Neutrophil (primary cell): ENCODE measurements around the gene DSCAM.

ENCODE experiments used
- H3K27ac ChIP-seq: fragments of 200-600 bp; sonication (generic); 2 replicates; pipeline ENCODE4 v1.5.1; 2016; ENCODE audit warnings: mild to moderate bottlenecking, moderate library complexity
- H3K27me3 ChIP-seq: fragments of 200-600 bp; sonication (generic); 2 replicates; pipeline ENCODE4 v1.6.0; 2016; ENCODE audit warnings: mild to moderate bottlenecking
- H3K36me3 ChIP-seq: fragments of 200-600 bp; sonication (generic); 2 replicates; pipeline ENCODE4 v1.5.1; 2017
- H3K4me1 ChIP-seq, 2 experiments: fragments of 200-600 bp in 1 of 2; sonication (generic) in 1 of 2; 1 replicate in 1 of 2; 2 replicates in 1 of 2; pipeline versions ENCODE4 v1.5.1 to v1.6.1; 2013 to 2016; ENCODE audit warnings: low read depth in 1 of 2, low read length in 1 of 2, mild to moderate bottlenecking in 1 of 2, moderate library complexity in 1 of 2; ENCODE audit not compliant: control insufficient read depth in 1 of 2, insufficient read depth in 1 of 2
- H3K4me3 ChIP-seq, 2 experiments: fragments of 200-600 bp in 1 of 2; sonication (generic) in 1 of 2; 1 replicate in 1 of 2; 2 replicates in 1 of 2; pipeline ENCODE4 v1.5.1; 2013 to 2016; ENCODE audit warnings: low read depth in 1 of 2, low read length in 1 of 2, mild to moderate bottlenecking in 1 of 2, moderate library complexity in 1 of 2
- H3K9me3 ChIP-seq: fragments of 200-600 bp; sonication (generic); 2 replicates; pipeline ENCODE4 v1.5.1; 2016
- TF ChIP-seq, protein P1 (sequence below): fragments of 200-600 bp; sonication (generic); IDR thresholded peaks from 2 replicates; pipeline ENCODE4 v1.5.1; 2016; ENCODE audit warnings: antibody characterized with exemption

The DSCAM gene

DNA sequence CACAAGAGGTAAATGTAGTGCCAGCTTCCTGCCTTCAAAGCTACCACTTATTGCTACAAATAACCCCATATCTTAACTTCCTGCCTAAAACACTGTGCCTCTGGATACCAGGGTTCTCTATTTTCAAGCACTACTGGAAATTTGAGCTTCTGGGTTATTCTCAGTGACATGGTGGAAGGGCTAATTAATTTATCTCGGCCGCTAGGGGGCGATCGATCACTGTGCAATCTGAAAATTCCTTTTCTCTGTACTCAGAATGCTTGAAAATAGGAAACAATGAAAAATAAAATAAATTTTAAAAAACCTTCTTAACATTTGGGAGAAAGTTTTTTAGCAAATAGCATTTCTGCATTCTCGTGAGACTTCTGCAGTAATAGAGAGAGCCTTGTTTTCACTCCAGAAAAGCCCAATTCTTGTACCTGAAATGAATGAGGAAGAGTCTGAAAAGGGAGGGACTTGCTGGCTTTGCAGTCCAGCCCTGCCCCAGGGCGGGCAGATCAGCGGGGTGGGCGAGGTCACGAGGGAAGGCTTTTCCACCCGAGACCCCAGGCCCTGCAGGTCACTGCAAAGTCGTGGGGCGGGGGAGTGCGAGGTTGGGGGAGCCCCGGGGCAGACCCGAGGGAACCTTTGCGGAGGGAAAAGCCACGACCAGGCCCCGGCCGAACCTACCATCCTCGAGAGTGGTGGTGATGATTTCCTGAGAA, 703.0 kb downstream of the DSCAM start:
- Histone ChIP-seq H3K4me1 (no peaks in the 10 kb centered on the region), H3K36me3 (no peaks in the 10 kb centered on the region), H3K9me3 (no peaks in the 10 kb centered on the region)

DNA sequence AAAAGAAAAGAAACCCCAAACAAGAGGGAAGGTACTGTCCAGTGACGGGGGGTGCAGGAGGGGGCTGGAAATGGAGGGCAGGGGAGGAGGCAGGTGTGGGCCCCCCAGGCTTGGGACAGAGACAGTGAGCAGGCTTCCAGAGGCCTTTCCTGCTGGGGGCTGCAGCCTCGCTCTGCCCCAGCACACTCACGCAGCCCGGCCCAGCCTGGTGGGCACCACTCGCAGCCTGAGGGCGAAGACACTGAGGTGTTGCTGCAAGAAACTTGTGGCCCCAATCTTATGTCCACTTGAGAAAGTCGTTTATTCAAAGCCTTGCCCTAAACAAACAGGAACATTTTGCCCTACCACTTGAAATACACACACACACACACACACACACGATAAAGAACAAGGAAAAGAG, 705.3 kb downstream of the DSCAM start:
- H3K4me3 ChIP-seq, result no peak overlapping the region
- no peaks in the 10 kb centered on the region for H3K36me3 ChIP-seq
- H3K27me3 ChIP-seq, result no peaks in the 10 kb centered on the region
- no peak overlapping the region for H3K27ac ChIP-seq
- H3K4me1 ChIP-seq, result no peaks in the 10 kb centered on the region
- TF ChIP-seq, protein P1, sequence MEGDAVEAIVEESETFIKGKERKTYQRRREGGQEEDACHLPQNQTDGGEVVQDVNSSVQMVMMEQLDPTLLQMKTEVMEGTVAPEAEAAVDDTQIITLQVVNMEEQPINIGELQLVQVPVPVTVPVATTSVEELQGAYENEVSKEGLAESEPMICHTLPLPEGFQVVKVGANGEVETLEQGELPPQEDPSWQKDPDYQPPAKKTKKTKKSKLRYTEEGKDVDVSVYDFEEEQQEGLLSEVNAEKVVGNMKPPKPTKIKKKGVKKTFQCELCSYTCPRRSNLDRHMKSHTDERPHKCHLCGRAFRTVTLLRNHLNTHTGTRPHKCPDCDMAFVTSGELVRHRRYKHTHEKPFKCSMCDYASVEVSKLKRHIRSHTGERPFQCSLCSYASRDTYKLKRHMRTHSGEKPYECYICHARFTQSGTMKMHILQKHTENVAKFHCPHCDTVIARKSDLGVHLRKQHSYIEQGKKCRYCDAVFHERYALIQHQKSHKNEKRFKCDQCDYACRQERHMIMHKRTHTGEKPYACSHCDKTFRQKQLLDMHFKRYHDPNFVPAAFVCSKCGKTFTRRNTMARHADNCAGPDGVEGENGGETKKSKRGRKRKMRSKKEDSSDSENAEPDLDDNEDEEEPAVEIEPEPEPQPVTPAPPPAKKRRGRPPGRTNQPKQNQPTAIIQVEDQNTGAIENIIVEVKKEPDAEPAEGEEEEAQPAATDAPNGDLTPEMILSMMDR, result no peak
- no peaks in the 10 kb centered on the region for H3K9me3 ChIP-seq

More for the DNA sequence above, 703.0 kb downstream of the DSCAM start:
- TF ChIP-seq, protein P1, result no peak
- Histone ChIP-seq H3K4me3 (no peak overlapping the region), H3K27me3 (no peaks in the 10 kb centered on the region), H3K27ac (no peak overlapping the region)

DNA sequence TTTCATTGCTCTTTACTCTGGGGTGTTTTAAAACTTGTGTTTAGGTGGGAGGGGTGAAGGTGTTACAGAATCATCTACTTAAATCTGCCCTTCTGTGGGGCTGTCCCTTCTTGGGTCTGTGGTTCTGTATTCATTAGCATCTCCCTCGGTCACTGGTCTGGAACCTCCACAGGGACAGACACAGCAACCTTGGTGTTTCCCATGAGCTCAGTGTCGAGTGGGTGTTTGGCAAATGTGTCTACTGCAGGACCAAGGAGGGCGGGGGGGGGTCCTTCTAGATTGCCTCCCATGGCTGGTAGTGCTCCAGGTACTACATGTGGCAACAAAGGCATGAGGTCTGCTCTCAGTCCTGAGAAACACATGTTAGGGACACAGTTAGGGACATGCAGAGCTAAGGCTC, 706.3 kb downstream of the DSCAM start:
- TF ChIP-seq, protein P1, result no peak
- Histone ChIP-seq H3K27me3 (no peaks in the 10 kb centered on the region), H3K9me3 (no peaks in the 10 kb centered on the region), H3K4me1 (no peaks in the 10 kb centered on the region), H3K36me3 (no peaks in the 10 kb centered on the region), H3K27ac (no peak overlapping the region), H3K4me3 (no peak overlapping the region)

DNA sequence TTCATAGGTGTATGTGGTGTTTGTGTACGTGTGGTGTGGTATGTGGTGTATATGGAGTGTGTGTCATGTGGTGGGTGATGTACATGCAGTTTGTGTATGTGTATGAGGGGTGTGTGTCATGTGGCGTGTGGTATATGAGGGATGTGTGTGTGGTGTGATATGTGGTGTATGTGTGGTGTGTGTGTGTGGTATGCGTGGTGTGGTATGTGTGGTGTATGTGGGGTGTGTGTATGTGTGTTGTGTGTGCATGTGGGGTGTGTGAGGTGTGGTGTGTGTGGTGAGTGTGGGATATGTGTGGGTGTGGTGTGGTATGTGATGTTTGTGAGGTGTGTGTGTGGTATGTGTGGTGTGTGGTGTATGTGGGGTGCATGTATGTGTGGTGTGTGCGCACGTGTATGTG, 707.3 kb downstream of the DSCAM start:
- Histone ChIP-seq H3K27ac (no peak overlapping the region), H3K4me3 (no peak overlapping the region), H3K4me1 (no peaks in the 10 kb centered on the region), H3K27me3 (no peaks in the 10 kb centered on the region), H3K9me3 (no peaks in the 10 kb centered on the region), H3K36me3 (no peaks in the 10 kb centered on the region)
- TF ChIP-seq, protein P1, result no peak

- no peaks in the 10 kb centered on the region for H3K36me3 ChIP-seq
Observed at GRCh38 chr21:40136571-40136970, 710.4 kb downstream of the DSCAM start.

More at GRCh38 chr21:40136571-40136970, 710.4 kb downstream of the DSCAM start:
- Histone ChIP-seq H3K4me3 (no peak overlapping the region), H3K4me1 (no peaks in the 10 kb centered on the region), H3K27ac (no peak overlapping the region), H3K27me3 (no peaks in the 10 kb centered on the region), H3K9me3 (no peaks in the 10 kb centered on the region)
- TF ChIP-seq, protein P1, result no peak
